GM06990 (cell line): ENCODE data around the gene HS6ST3.

Experiments
- DNase-seq: peaks from one replicate; pipeline ENCODE4 v3.0.0-alpha.2; 2011; ENCODE audit not compliant: insufficient read length; ENCODE audit errors: extremely low read depth
- H3K27me3 ChIP-seq: replicated peaks from 2 replicates; pipeline ENCODE4 v1.6.0; 2011; ENCODE audit warnings: low read length; ENCODE audit not compliant: control insufficient read depth, insufficient read depth
- H3K36me3 ChIP-seq: 2 replicates; pipeline ENCODE4 v1.5.1; 2011; ENCODE audit warnings: low read length; ENCODE audit not compliant: control insufficient read depth, insufficient read depth
- H3K4me3 ChIP-seq: replicated peaks from 2 replicates; pipeline ENCODE4 v1.5.1; 2011; ENCODE audit warnings: low read depth, mild to moderate bottlenecking, control low read depth, low read length
- TF ChIP-seq, protein P1 (sequence below): IDR thresholded peaks from 2 replicates; pipeline ENCODE4 v1.5.1; 2011; ENCODE audit warnings: low read length, control low read depth, mild to moderate bottlenecking, inconsistent platforms; ENCODE audit not compliant: insufficient read depth, poor library complexity, severe bottlenecking

HS6ST3 gene

DNA sequence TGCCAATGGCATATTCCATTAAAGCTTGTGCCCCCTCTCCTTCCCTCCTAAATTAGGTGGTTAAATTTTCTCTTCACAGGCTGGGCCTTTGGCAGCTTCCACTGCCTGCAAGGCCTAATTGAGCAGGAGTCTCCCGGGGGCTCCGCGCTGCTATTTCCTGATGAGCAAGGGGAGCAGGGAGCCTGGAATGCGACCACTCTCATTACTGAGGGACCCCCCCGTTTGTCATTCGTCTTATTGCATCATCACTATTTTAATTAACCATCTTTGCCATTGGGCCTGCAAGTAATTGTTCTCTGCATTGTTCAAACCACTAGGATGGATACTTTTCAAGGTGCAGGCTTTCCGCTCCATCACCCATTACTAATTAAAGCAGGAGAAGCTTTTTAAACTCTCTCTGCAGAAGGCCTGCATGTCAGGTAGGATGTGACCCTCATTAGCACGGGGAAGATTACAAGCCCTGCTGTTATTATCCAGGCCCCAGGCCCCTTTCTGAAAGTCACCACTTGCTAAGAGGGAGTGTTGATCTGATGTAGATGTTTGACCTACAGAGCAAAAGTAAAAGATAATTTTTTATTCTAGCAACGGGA is 762.0 kb downstream of the HS6ST3 start:
- H3K4me3 ChIP-seq, result no peak overlapping the region
- DNase-seq, result no peak
- TF ChIP-seq, protein P1, sequence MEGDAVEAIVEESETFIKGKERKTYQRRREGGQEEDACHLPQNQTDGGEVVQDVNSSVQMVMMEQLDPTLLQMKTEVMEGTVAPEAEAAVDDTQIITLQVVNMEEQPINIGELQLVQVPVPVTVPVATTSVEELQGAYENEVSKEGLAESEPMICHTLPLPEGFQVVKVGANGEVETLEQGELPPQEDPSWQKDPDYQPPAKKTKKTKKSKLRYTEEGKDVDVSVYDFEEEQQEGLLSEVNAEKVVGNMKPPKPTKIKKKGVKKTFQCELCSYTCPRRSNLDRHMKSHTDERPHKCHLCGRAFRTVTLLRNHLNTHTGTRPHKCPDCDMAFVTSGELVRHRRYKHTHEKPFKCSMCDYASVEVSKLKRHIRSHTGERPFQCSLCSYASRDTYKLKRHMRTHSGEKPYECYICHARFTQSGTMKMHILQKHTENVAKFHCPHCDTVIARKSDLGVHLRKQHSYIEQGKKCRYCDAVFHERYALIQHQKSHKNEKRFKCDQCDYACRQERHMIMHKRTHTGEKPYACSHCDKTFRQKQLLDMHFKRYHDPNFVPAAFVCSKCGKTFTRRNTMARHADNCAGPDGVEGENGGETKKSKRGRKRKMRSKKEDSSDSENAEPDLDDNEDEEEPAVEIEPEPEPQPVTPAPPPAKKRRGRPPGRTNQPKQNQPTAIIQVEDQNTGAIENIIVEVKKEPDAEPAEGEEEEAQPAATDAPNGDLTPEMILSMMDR, result no peak
- H3K36me3 ChIP-seq, result no peaks in the 10 kb centered on the region
- H3K27me3 ChIP-seq, result no peaks in the 10 kb centered on the region

DNA sequence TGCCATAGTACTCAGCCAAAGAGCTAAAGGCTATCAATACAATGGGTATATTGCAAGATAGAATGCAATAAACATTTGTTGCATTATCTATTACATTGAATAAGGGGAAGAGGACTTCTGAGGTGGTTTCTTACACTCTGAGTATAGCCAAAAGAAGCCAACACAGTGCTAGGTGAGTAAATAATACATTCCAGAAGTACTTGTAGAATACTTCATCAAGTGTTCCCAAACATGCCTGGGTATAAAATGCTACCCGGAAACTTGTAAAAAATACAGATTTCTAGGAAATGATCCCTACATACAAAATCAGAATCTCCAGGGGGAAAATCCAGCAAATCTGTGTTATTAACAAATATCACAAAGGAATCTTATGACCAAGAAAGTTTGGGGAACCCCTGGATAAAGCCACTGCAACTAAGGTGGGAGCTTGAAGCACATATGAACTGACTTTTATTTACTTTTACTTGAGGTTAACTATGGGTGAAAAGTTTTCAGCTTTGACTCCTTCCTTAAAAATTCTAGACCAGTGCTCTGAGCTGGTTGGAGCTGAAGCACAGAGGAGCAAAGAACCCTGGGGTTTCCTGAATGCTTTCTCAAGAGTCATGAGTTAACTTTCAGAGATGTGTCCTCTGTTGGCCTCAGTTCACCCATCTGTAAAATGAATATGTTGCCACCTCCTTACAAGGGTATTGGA is 768.4 kb downstream of the HS6ST3 start:
- no peaks in the 10 kb centered on the region for H3K27me3 ChIP-seq
- no peak for DNase-seq

GRCh38 chr13:96860882-96861281 is 771.0 kb downstream of the HS6ST3 start:
- H3K4me3 ChIP-seq, result no peak overlapping the region
- no peaks in the 10 kb centered on the region for H3K27me3 ChIP-seq
- H3K36me3 ChIP-seq, result no peaks in the 10 kb centered on the region
- TF ChIP-seq, protein P1, result no peak
- no peak for DNase-seq

More for the DNA sequence above, 768.4 kb downstream of the HS6ST3 start:
- H3K4me3 ChIP-seq, result no peak overlapping the region
- no peaks in the 10 kb centered on the region for H3K36me3 ChIP-seq
- TF ChIP-seq, protein P1, result no peak

DNA sequence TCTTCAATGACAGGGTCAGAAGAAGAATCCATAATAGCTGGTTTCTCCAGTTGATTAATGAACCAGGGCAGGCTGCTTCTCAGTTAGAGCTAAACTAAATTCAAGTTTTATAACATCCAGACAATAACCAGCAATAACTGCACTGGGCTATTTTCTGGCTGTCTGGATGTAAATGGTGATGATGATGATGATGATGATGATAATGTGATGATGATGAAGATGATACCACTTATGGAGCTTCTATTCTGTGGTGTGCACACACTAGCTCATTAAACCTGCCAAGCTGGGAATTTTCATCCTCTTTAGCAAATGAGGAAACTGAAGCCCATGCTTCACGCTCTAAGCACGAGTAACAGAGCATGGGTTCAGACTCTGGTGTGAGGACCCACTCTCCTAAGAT is 772.2 kb downstream of the HS6ST3 start:
- Histone ChIP-seq H3K27me3 (no peaks in the 10 kb centered on the region), H3K36me3 (no peaks in the 10 kb centered on the region)
- TF ChIP-seq, protein P1, result no peak

DNA sequence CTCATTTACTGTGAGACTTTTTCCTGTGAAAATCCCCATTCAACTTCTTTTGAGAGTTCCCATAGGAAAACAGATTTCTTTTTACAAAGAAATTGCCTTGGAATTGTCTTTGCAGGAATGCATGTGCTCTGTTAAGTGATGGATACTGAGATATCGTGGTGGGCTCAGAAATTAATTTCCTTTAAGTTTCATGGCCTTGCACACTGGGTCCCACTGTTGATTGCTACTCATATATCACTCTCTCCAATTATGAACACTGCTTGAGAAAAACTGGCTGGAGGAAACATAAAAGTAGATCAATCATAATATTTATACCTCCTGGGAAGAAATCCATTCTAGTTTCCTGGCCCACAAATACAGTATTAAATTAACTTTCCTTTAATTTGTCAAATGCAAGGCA is 773.1 kb downstream of the HS6ST3 start:
- DNase-seq, result no peak
- no peak overlapping the region for H3K4me3 ChIP-seq
- no peaks in the 10 kb centered on the region for H3K27me3 ChIP-seq
- no peaks in the 10 kb centered on the region for H3K36me3 ChIP-seq
- TF ChIP-seq, protein P1, result no peak

More for the DNA sequence above, 772.2 kb downstream of the HS6ST3 start:
- no peak for DNase-seq
- H3K4me3 ChIP-seq, result no peak overlapping the region

- H3K36me3 ChIP-seq, result no peaks in the 10 kb centered on the region
- no peak overlapping the region for H3K4me3 ChIP-seq
- TF ChIP-seq, protein P1, result no peak
- no peak for DNase-seq
- H3K27me3 ChIP-seq, result no peaks in the 10 kb centered on the region
Measured at GRCh38 chr13:96871469-96871868, 781.6 kb downstream of the HS6ST3 start.
